LNCaP clone FGC (cell line): ENCODE results near the gene EDN2.
A peak's percentile ranks its signal among the peaks of the same experiment; 100 is the strongest.

Experiments used
- DNase-seq: peaks from one replicate; pipeline ENCODE4 v3.0.0-alpha.2; 2011; ENCODE audit warnings: low read depth
- H3K4me3 ChIP-seq: 2 replicates; pipeline ENCODE4 v1.5.1; 2011; ENCODE audit warnings: mild to moderate bottlenecking, low read depth, low read length, control low read depth
- CTCF ChIP-seq: IDR thresholded peaks from 2 replicates; pipeline ENCODE4 v1.5.1; 2012; ENCODE audit warnings: mild to moderate bottlenecking; ENCODE audit not compliant: control insufficient read depth, insufficient read depth; ENCODE audit errors: extremely low read depth

Gene EDN2

GRCh38 chr1:41499591-41499990 lies 15.1 kb upstream of the EDN2 start:
- DNase-seq: no peak
- no peak for TF ChIP-seq CTCF
- H3K4me3 ChIP-seq: no peak overlapping the region

GRCh38 chr1:41498804-41499203 lies 14.3 kb upstream of the EDN2 start:
- DNase-seq: no peak
- no peak for TF ChIP-seq CTCF
- no peak overlapping the region for H3K4me3 ChIP-seq

GRCh38 chr1:41498391-41498790 lies 13.9 kb upstream of the EDN2 start:
- no peak overlapping the region for H3K4me3 ChIP-seq
- no peak for TF ChIP-seq CTCF
- no peak for DNase-seq

- DNase-seq: no peak
- no peak for TF ChIP-seq CTCF
- H3K4me3 ChIP-seq: no peak overlapping the region
These were observed 13.1 kb upstream of the EDN2 start for GRCh38 chr1:41497461-41498030.

- H3K4me3 ChIP-seq: no peak overlapping the region
- no peak for DNase-seq
- no peak for TF ChIP-seq CTCF
These were observed 12.6 kb upstream of the EDN2 start for GRCh38 chr1:41497056-41497440.

GRCh38 chr1:41496080-41497055 lies 11.9 kb upstream of the EDN2 start:
- peak; percentile 67 for DNase-seq
- TF ChIP-seq CTCF: no peak
- peak overlapping the region; percentile 48 for H3K4me3 ChIP-seq
